ENCODE results near the gene CNR1. TPM values are rescaled to one million over a fixed set of nuclear protein-coding genes. Genes with fewer than 3 reads are reported as not detected.

CNR1 gene
- total RNA-seq, 1 donor from 2014 or later, result 0.26 TPM

GRCh38 chr6:88144637-88145297 lies 21.4 kb downstream of the CNR1 start:
- Histone ChIP-seq H3F3A (ENCODE audit: low read depth) (no peaks in the 10 kb centered on the region), H3K27me3 (peaks cover 34% of the 10 kb centered on the region), H3K9me3 (ENCODE audit: low read depth) (no peaks in the 10 kb centered on the region), H3K4me2 (no peak overlapping the region), H3K4me1 (no peaks in the 10 kb centered on the region), H3K4me3 (no peak overlapping the region), H3K36me3 (no peaks in the 10 kb centered on the region), H4K20me1 (ENCODE audit: low read depth) (no peaks in the 10 kb centered on the region), H2AFZ (replicated peaks) (no peak overlapping the region), H3K9ac (no peak overlapping the region), H3K27ac (no peak overlapping the region), H3K79me2 (ENCODE audit: low read depth) (no peaks in the 10 kb centered on the region)
- H3K9me3 Mint-ChIP-seq, result no peaks in the 10 kb centered on the region
- peaks cover 6% of the 10 kb centered on the region for H3K4me1 Mint-ChIP-seq
- no peak for DNase-seq (ENCODE audit: low spot score)
- H3K4me3 Mint-ChIP-seq, result no peak overlapping the region
- H3K27me3 Mint-ChIP-seq (ENCODE audit: insufficient read depth, low read depth), result peaks cover 5% of the 10 kb centered on the region
- no peaks in the 10 kb centered on the region for H3K36me3 Mint-ChIP-seq
- no peak overlapping the region for H3K27ac Mint-ChIP-seq
- TF ChIP-seq CTCF (IDR thresholded peaks at IDR 0.05), result no peak
- no peak for TF ChIP-seq EZH2 (IDR thresholded peaks at IDR 0.05)
- no peak for TF ChIP-seq EZH2phosphoT487 (IDR thresholded peaks at IDR 0.05)

GRCh38 chr6:88143421-88144157 lies 22.6 kb downstream of the CNR1 start:
- H3K4me1 ChIP-seq, result no peaks in the 10 kb centered on the region
- no peaks in the 10 kb centered on the region for H3K36me3 Mint-ChIP-seq
- H3K27me3 Mint-ChIP-seq (ENCODE audit: insufficient read depth, low read depth), result peaks cover 5% of the 10 kb centered on the region
- no peak overlapping the region for H2AFZ ChIP-seq (replicated peaks)
- no peak overlapping the region for H3K27ac Mint-ChIP-seq
- no peaks in the 10 kb centered on the region for H3K36me3 ChIP-seq
- no peaks in the 10 kb centered on the region for H3K9me3 ChIP-seq (ENCODE audit: low read depth)
- no peaks in the 10 kb centered on the region for H3F3A ChIP-seq (ENCODE audit: low read depth)
- peaks cover 6% of the 10 kb centered on the region for H3K4me1 Mint-ChIP-seq
- H3K27me3 ChIP-seq, result peaks cover 38% of the 10 kb centered on the region
- H3K79me2 ChIP-seq (ENCODE audit: low read depth), result no peaks in the 10 kb centered on the region
- H3K27ac ChIP-seq, result no peak overlapping the region
- H3K9me3 Mint-ChIP-seq, result no peaks in the 10 kb centered on the region
- H3K4me2 ChIP-seq, result no peak overlapping the region
- no peak overlapping the region for H3K9ac ChIP-seq
- TF ChIP-seq EZH2phosphoT487 (IDR thresholded peaks at IDR 0.05) (no peak), EZH2 (IDR thresholded peaks at IDR 0.05) (no peak), CTCF (IDR thresholded peaks at IDR 0.05) (no peak)
- H4K20me1 ChIP-seq (ENCODE audit: low read depth), result no peaks in the 10 kb centered on the region
- DNase-seq (ENCODE audit: low spot score), result no peak
- H3K4me3 ChIP-seq, result no peak overlapping the region
- H3K4me3 Mint-ChIP-seq, result no peak overlapping the region

GRCh38 chr6:88142297-88142668 lies 23.9 kb downstream of the CNR1 start:
- Mint-ChIP-seq H3K9me3 (no peaks in the 10 kb centered on the region), H3K4me3 (no peak overlapping the region), H3K36me3 (no peaks in the 10 kb centered on the region), H3K27ac (no peak overlapping the region), H3K27me3 (ENCODE audit: insufficient read depth, low read depth) (peaks cover 2% of the 10 kb centered on the region), H3K4me1 (peaks cover 6% of the 10 kb centered on the region)
- no peaks in the 10 kb centered on the region for H3K79me2 ChIP-seq (ENCODE audit: low read depth)
- H3K27ac ChIP-seq, result no peak overlapping the region
- no peaks in the 10 kb centered on the region for H3K9me3 ChIP-seq (ENCODE audit: low read depth)
- TF ChIP-seq CTCF (IDR thresholded peaks at IDR 0.05), result no peak
- no peak for TF ChIP-seq EZH2phosphoT487 (IDR thresholded peaks at IDR 0.05)
- no peak for TF ChIP-seq EZH2 (IDR thresholded peaks at IDR 0.05)
- H3K9ac ChIP-seq, result no peak overlapping the region
- H3K4me2 ChIP-seq, result no peak overlapping the region
- no peak overlapping the region for H3K4me3 ChIP-seq
- no peak for DNase-seq (ENCODE audit: low spot score)
- no peak overlapping the region for H2AFZ ChIP-seq (replicated peaks)
- peaks cover 42% of the 10 kb centered on the region for H3K27me3 ChIP-seq
- no peaks in the 10 kb centered on the region for H3K36me3 ChIP-seq
- H3K4me1 ChIP-seq, result no peaks in the 10 kb centered on the region
- H4K20me1 ChIP-seq (ENCODE audit: low read depth), result no peaks in the 10 kb centered on the region
- H3F3A ChIP-seq (ENCODE audit: low read depth), result no peaks in the 10 kb centered on the region
